Measurements from ENCODE around the gene ACYP1.

- no peak for TF ChIP-seq POLR2A (IDR thresholded peaks at IDR 0.05)
- TF ChIP-seq CTCF (IDR thresholded peaks at IDR 0.05), result no peak
Measured at GRCh38 chr14:75049136-75049535, 14.7 kb downstream of the ACYP1 start.
